Hepatocyte (in vitro differentiated cells): ENCODE results near the gene TBC1D1.

Experiments
- CTCF ChIP-seq: fragments of 200-600 bp; sonication (generic); IDR thresholded peaks from 2 replicates; pipeline ENCODE4 v1.5.1; 2016; ENCODE audit warnings: antibody characterized with exemption, mild to moderate bottlenecking; ENCODE audit not compliant: poor library complexity
- EZH2phosphoT487 ChIP-seq: fragments of 200-600 bp; sonication (generic); IDR thresholded peaks from one replicate; pipeline ENCODE4 v1.6.1; 2018; ENCODE audit warnings: antibody characterized with exemption, mild to moderate bottlenecking, low read depth, moderate library complexity; ENCODE audit not compliant: unreplicated experiment, severe bottlenecking

- TF ChIP-seq EZH2phosphoT487 (no peak), CTCF (no peak)
These were observed 287.6 kb downstream of the TBC1D1 start for GRCh38 chr4:38178392-38178995.
